Measurements from ENCODE around the gene MICAL3.

MICAL3 gene

DNA sequence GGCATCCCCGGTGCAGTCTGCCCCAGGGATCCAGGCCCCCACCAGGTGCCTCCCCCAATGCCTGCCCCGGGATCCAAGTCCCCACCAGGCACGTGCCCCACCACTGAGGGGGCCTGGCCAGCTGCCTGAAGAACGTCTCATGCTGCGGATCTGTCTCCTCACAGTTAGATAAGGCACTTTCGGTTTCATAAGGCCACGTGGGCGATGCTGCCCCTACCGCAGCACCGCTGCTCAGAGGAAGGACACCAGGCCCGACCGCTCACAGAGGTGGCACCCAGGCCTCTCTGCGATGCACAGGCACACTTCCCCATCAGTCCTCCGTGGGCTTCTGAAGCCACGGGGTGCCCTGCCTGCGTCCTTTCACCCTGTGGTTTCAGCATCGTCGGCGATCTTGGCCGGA lies 182.0 kb downstream of the MICAL3 start:
- in situ Hi-C loops (cut with MboI; ENCODE audit: low pct_unique_long_range_greater_than_20kb, low sequenced_read_pairs), result no loop called here
- no peak for DNase-seq

- in situ Hi-C loops (cut with MboI; ENCODE audit: low pct_unique_long_range_greater_than_20kb, low sequenced_read_pairs), result no loop called here
Measured at GRCh38 chr22:17841836-17842235, 182.5 kb downstream of the MICAL3 start.

GRCh38 chr22:17838180-17838865 lies 186.0 kb downstream of the MICAL3 start:
- in situ Hi-C loops (cut with MboI; ENCODE audit: low pct_unique_long_range_greater_than_20kb, low sequenced_read_pairs), result loop anchor here (10.0 kb wide), 1 partner anchor 236 kb away; the partner anchor contains the start of gene PEX26
- no peak for DNase-seq

More at GRCh38 chr22:17841836-17842235, 182.5 kb downstream of the MICAL3 start:
- no peak for DNase-seq

DNA sequence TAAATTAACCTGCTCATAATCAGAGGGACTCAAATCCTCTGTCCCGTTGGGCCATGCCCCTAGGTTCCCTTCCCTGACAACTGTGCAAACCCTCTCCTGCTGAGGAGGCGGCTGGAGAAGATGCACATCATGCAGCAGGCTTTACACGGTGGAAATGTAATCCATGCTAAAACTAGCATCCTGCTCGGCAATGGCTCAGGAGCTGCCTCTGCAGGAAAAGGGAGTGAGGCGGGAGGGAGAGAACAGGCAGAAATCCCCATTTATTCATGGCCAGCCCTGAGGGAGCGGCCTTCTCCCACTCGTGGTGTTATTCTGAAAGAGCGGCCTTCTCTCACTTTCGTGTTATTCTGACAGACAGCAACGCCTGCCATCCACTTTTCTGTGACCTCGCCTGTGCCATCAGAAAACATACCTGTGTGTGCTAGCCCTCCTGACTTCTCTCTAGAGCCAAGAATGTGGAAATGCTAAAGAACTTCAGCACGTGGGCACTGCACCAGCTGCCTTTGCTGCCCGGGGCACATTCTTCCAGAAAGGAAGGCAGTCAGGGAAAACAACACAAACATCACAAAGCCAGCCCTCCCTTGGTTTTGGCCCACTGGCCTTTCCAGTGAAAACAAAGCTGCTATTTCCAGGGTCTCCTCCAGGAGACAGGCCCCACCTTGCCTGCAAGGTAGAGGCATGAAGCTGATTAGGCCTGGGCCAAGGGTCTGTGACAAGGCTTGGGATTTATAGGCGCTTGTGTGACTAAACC lies 187.2 kb downstream of the MICAL3 start:
- no peak for DNase-seq
- in situ Hi-C loops (cut with MboI; ENCODE audit: low pct_unique_long_range_greater_than_20kb, low sequenced_read_pairs), result loop anchor here (10.0 kb wide), 1 partner anchor 238 kb away; the partner anchor contains the start of gene PEX26

DNA sequence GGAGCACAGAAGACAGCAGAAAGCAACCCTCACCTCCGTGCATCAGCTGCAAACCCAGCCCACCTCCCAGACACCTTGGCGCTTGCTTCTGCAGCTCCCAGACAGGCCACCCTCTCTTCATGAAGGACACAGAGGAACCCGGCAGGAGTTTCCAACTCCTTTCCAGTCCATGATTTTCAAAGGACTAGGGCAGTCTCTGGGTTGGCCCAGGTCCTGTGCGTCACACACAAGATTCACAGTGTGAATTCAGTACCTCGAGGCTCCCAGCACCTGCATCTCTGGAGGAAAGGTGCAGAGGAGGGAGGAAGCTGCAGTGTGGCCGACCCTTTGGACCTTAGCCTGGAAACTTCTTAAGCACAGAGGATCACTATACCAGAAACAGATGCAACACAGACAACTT lies 189.1 kb downstream of the MICAL3 start:
- DNase-seq, result no peak
- in situ Hi-C loops (cut with MboI; ENCODE audit: low pct_unique_long_range_greater_than_20kb, low sequenced_read_pairs), result loop anchor here (10.0 kb wide), 1 partner anchor 240 kb away; the partner anchor contains the start of gene PEX26

DNA sequence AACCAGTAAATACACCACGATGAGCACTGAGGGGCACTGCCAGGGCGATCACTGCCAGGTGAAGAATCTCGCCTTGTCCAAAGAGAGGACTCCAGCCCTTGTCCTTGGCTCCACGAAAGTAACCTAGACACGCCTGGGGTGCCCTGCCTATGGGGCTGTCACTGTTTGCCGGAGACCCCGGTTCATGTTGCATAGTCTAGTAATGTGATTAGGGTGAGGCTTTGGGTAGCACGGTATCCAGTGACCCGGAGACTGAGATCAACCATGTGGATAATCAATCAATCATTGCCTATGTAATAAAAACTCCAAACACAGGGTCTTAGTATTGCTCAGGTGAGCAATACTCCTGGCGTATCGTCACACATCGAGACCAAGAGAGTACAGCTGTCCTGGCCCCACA lies 190.9 kb downstream of the MICAL3 start:
- in situ Hi-C loops (cut with MboI; ENCODE audit: low pct_unique_long_range_greater_than_20kb, low sequenced_read_pairs), result loop anchor here (10.0 kb wide), 1 partner anchor 241 kb away; the partner anchor contains the start of gene PEX26
- no peak for DNase-seq

GRCh38 chr22:17832665-17833064 lies 191.7 kb downstream of the MICAL3 start:
- in situ Hi-C loops (cut with MboI; ENCODE audit: low pct_unique_long_range_greater_than_20kb, low sequenced_read_pairs), result loop anchor here (10.0 kb wide), 1 partner anchor 242 kb away; the partner anchor contains the start of gene PEX26
- no peak for DNase-seq

GRCh38 chr22:17831501-17832251 lies 192.7 kb downstream of the MICAL3 start:
- DNase-seq, result no peak
- in situ Hi-C loops (cut with MboI; ENCODE audit: low pct_unique_long_range_greater_than_20kb, low sequenced_read_pairs), result loop anchor here (10.0 kb wide), 1 partner anchor 243 kb away; the partner anchor contains the start of gene PEX26

- peak; percentile 88 for DNase-seq
- in situ Hi-C loops (cut with MboI; ENCODE audit: low pct_unique_long_range_greater_than_20kb, low sequenced_read_pairs), result loop anchor here (10.0 kb wide), 1 partner anchor 244 kb away; the partner anchor contains the start of gene PEX26
Measured at GRCh38 chr22:17830043-17830961, 194.1 kb downstream of the MICAL3 start.

GRCh38 chr22:17829695-17830042 lies 194.7 kb downstream of the MICAL3 start:
- in situ Hi-C loops (cut with MboI; ENCODE audit: low pct_unique_long_range_greater_than_20kb, low sequenced_read_pairs), result loop anchor here (10.0 kb wide), 1 partner anchor 245 kb away; the partner anchor contains the start of gene PEX26
- peak; percentile 14 for DNase-seq

DNA sequence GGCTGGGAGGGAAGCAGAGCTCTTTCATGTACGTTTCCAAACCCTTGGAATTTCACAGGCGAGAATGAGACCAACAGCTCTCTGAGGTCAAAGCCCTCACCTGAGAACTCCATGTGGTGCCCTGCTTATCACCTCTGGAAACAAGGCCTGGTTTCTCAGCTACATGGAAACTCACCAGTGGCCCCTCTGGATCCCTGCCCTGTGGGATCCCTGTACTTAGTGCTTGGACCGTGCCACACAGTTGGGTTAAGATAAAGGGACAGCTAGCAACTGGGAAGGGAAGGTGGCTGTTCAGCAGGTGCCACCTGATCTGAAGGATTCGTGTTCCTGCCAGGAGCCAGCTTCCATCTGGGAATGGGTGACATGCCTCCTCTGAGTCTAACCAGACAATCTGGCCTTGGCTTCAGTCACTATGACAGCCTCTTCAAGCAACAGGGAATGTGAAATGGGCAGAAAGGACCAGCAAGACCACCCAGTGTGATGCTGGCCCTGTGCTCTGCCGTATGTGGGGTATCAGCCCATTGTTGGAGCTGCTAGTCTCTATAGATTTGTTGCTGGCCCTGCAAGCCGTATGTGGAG lies 195.8 kb downstream of the MICAL3 start:
- DNase-seq, result no peak
- in situ Hi-C loops (cut with MboI; ENCODE audit: low pct_unique_long_range_greater_than_20kb, low sequenced_read_pairs), result no loop called here

DNA sequence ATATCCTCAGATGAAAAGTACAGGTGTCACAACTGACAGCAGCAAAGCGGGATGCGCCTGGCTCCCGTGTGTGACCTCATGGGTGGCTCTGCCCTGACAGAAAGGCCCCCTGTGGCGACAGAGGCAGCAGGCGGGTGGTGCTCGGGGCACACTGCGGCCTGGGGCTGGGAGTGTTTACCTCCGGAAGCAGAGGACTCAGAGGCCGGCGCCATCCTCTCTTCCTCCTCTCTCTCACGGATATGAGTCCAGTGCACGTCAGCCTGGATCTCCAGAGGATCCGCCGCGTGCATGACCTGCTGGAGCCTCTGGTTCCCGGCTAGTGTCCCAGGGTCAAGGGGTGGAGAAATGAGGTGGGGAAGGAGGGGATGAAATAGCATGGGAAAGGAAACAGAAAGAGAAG lies 196.9 kb downstream of the MICAL3 start:
- in situ Hi-C loops (cut with MboI; ENCODE audit: low pct_unique_long_range_greater_than_20kb, low sequenced_read_pairs), result no loop called here
- no peak for DNase-seq

- DNase-seq, result no peak
- in situ Hi-C loops (cut with MboI; ENCODE audit: low pct_unique_long_range_greater_than_20kb, low sequenced_read_pairs), result no loop called here
Measured at GRCh38 chr22:17825876-17826550, 198.3 kb downstream of the MICAL3 start.

DNA sequence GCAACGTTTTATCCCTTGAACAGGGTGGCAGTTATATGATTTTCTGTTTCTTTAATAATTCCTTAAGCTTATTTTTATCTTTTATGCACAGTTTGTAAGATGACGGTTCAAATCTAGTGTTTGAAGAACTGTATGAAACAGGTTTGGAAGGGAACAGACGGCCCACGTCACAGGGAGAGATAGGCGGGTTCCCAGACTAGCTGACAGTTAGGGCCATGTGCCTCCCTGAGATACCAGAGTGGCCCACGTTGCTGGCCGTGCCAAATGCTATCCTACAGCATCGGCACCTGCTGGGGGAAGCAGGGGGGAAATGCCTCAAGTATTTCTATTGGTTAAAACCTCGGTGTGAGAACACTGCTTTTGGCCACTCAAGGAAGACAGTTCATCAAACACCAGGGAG lies 199.9 kb downstream of the MICAL3 start:
- in situ Hi-C loops (cut with MboI; ENCODE audit: low pct_unique_long_range_greater_than_20kb, low sequenced_read_pairs), result no loop called here
- no peak for DNase-seq

- no peak for DNase-seq
- in situ Hi-C loops (cut with MboI; ENCODE audit: low pct_unique_long_range_greater_than_20kb, low sequenced_read_pairs), result no loop called here
Measured at GRCh38 chr22:17823964-17824363, 200.4 kb downstream of the MICAL3 start.

- in situ Hi-C loops (cut with MboI; ENCODE audit: low pct_unique_long_range_greater_than_20kb, low sequenced_read_pairs), result no loop called here
- no peak for DNase-seq
Measured at GRCh38 chr22:17823226-17823625, 201.1 kb downstream of the MICAL3 start.

GRCh38 chr22:17822087-17822486 lies 202.3 kb downstream of the MICAL3 start:
- no peak for DNase-seq
- in situ Hi-C loops (cut with MboI; ENCODE audit: low pct_unique_long_range_greater_than_20kb, low sequenced_read_pairs), result no loop called here
